PC-9 (cell line): ENCODE results near the gene FOXJ3. TPM values are rescaled to one million over a fixed set of nuclear protein-coding genes. Genes with fewer than 3 reads are reported as not detected.

Experiments
- BruUV-seq: library from RNA; stranded (reverse); fragments of 400-500 nt; replicated peaks from 2 replicates; lab custom pipeline; 2021; lab: Mats Ljungman, UMichigan
- CTCF ChIA-PET: fragments of 300-600 bp; sonication (Branson Sonifier 250); formaldehyde crosslinking; loops from one replicate; lab custom pipeline; 2022; ENCODE audit warnings: antibody characterized with exemption; lab: Charles Lee
- POLR2A ChIA-PET: fragments of 300-600 bp; sonication (Branson Sonifier 250); formaldehyde crosslinking; loops from one replicate; lab custom pipeline; 2022; ENCODE audit warnings: antibody characterized with exemption; ENCODE audit not compliant: unreplicated experiment; lab: Charles Lee
- DNase-seq, 2 experiments: peaks; one replicate each; pipeline versions ENCODE4 v3.0.0 to v3.0.0-alpha.2; 2015 to 2022; ENCODE audit warnings: mixed read lengths in 1 of 2
- H2AFZ ChIP-seq: fragments of 200-600 bp; sonication (generic); 2 replicates; pipeline ENCODE4 v1.8.1; 2017; ENCODE audit warnings: antibody characterized with exemption
- H3F3A ChIP-seq: fragments of 200-600 bp; sonication (generic); 2 replicates; pipeline ENCODE4 v1.8.1; 2017; ENCODE audit warnings: antibody characterized with exemption, mild to moderate bottlenecking, low read depth; ENCODE audit not compliant: insufficient read depth
- H3K27ac ChIP-seq: fragments of 200-600 bp; sonication (generic); 2 replicates; pipeline ENCODE4 v1.6.1; 2016; ENCODE audit warnings: mixed run types
- H3K27me3 ChIP-seq: fragments of 200-600 bp; sonication (generic); 2 replicates; pipeline ENCODE4 v1.6.1; 2016; ENCODE audit warnings: low read depth, mixed run types; ENCODE audit not compliant: insufficient read depth
- H3K36me3 ChIP-seq: fragments of 200-600 bp; sonication (generic); 2 replicates; pipeline ENCODE4 v1.6.1; 2016; ENCODE audit warnings: low read depth, mixed run types
- H3K4me1 ChIP-seq: fragments of 200-600 bp; sonication (generic); replicated peaks from 2 replicates; pipeline ENCODE4 v1.6.1; 2016; ENCODE audit warnings: mixed run types; ENCODE audit not compliant: insufficient read depth
- H3K4me2 ChIP-seq: fragments of 200-600 bp; sonication (generic); 2 replicates; pipeline ENCODE4 v1.6.1; 2017; ENCODE audit warnings: mixed run types
- H3K4me3 ChIP-seq: fragments of 200-600 bp; sonication (generic); 2 replicates; pipeline ENCODE4 v1.6.1; 2016; ENCODE audit warnings: mixed run types
- H3K79me2 ChIP-seq: fragments of 200-600 bp; sonication (generic); 2 replicates; pipeline ENCODE4 v1.6.1; 2017; ENCODE audit warnings: low read depth, mixed run types
- H3K9me2 ChIP-seq: fragments of 200-600 bp; sonication (generic); 2 replicates; pipeline ENCODE4 v1.8.1; 2017; ENCODE audit warnings: mild to moderate bottlenecking; ENCODE audit not compliant: insufficient read depth
- H3K9me3 ChIP-seq: fragments of 200-600 bp; sonication (generic); 2 replicates; pipeline ENCODE4 v1.8.1; 2016; ENCODE audit warnings: low read depth; ENCODE audit not compliant: insufficient read depth
- H4K20me1 ChIP-seq: fragments of 200-600 bp; sonication (generic); 2 replicates; pipeline ENCODE4 v1.8.1; 2017; ENCODE audit not compliant: insufficient read depth
- EZH2 ChIP-seq: fragments of 200-600 bp; sonication (generic); IDR thresholded peaks from 2 replicates; pipeline ENCODE4 v1.8.0; 2017; ENCODE audit warnings: antibody characterized with exemption, low read depth
- intact Hi-C: fragments of 100-400 bp; cut with micrococcal nuclease; formaldehyde crosslinking; loops from one replicate; pipeline ENCODE4 v1.10.0; 2022; ENCODE audit not compliant: unreplicated experiment
- total RNA-seq: library from RNA; stranded (reverse); gene quantifications from 2 replicates; pipeline ENCODE4 v1.2.3, GENCODE V29; 2021
- TF ChIP-seq, protein P1 (sequence below): fragments of 200-600 bp; sonication (generic); conservative IDR thresholded peaks from 2 replicates; pipeline ENCODE4 v1.6.1; 2017; ENCODE audit warnings: mixed run types, antibody characterized with exemption, mild to moderate bottlenecking, moderate library complexity

Gene FOXJ3
- total RNA-seq, 1 experiment from 2014 or later: 60.4 TPM

DNA sequence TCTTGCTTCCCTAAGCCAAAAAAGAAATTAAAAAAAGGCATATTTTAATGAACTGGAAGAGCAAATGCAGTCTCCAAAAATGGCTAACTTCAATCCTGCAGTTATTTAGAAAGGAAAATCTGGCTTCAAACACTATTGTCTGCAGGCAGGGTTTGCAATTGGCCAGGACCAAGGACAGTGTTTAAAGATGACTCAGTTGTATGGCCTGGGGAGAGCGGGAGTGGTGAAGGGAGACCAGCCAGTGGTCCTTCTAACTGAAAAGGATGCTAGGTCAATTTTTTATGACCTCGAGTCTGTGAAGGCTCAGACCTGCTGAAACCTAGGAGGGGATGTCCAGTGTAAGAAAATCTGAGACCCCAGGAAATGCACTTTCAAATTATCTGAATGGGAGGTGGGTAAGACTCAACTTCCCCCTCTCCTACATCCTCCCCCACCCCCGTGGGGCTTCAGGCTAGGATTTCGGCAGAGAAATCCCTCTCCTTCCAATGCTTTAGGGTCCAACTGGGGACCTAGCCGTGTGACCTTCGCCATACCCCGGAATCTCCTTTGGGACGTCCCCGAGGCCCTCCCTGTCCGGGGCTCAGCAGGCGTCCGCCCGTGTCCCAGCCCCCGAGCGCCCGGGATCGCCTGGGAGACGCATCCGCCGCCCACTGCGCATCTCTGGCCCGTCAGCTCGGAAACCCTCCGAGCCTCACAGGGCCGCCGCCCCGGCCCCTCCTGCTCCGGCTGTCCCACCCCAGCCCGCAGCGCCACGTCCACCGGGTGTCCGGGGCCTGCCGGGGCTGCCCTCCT is 45.0 kb upstream of the FOXJ3 start:
- H3K9me3 ChIP-seq: no peaks in the 10 kb centered on the region
- no peaks in the 10 kb centered on the region for H3K36me3 ChIP-seq
- no peaks in the 10 kb centered on the region; the same call in 1 of the 2 replicates for H4K20me1 ChIP-seq
- POLR2A ChIA-PET: no interaction called here
- H3K9me2 ChIP-seq: no peaks in the 10 kb centered on the region
- peak in 1 of 2 experiments; percentile 14 for DNase-seq
- H3F3A ChIP-seq: no peaks in the 10 kb centered on the region
- CTCF ChIA-PET: no interaction called here
- no peaks in the 10 kb centered on the region for H3K79me2 ChIP-seq
- intact Hi-C loops: no loop called here
- H2AFZ ChIP-seq: peak overlapping the region; percentile 68
- H3K4me2 ChIP-seq: peak overlapping the region; percentile 86
- H3K27me3 ChIP-seq: no peaks in the 10 kb centered on the region
- BruUV-seq: no TSS peak
- H3K4me1 ChIP-seq: peaks cover 11% of the 10 kb centered on the region
- peak overlapping the region; percentile 65 for H3K4me3 ChIP-seq
- TF ChIP-seq, protein P1, sequence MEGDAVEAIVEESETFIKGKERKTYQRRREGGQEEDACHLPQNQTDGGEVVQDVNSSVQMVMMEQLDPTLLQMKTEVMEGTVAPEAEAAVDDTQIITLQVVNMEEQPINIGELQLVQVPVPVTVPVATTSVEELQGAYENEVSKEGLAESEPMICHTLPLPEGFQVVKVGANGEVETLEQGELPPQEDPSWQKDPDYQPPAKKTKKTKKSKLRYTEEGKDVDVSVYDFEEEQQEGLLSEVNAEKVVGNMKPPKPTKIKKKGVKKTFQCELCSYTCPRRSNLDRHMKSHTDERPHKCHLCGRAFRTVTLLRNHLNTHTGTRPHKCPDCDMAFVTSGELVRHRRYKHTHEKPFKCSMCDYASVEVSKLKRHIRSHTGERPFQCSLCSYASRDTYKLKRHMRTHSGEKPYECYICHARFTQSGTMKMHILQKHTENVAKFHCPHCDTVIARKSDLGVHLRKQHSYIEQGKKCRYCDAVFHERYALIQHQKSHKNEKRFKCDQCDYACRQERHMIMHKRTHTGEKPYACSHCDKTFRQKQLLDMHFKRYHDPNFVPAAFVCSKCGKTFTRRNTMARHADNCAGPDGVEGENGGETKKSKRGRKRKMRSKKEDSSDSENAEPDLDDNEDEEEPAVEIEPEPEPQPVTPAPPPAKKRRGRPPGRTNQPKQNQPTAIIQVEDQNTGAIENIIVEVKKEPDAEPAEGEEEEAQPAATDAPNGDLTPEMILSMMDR: no peak
- TF ChIP-seq EZH2: no peak
- no peak overlapping the region for H3K27ac ChIP-seq

DNA sequence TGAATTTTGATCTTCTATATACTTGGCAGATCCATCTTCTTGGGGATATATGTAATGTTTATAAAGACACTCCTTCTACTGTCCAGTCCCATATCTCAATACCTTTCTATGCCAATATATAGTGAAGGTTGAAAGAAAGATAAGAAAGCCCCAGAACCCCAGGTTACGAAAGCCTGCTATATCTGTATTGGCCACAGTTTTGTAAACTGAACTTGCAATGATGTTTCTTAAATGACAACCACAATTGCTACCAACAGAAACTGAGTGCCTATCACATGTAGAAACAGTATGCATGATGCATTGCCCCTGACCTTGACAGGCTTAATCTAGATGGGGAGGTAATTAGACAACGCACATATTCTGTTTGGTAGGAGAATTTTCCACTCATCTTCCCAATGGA is 37.8 kb upstream of the FOXJ3 start:
- TF ChIP-seq, protein P1: no peak
- TF ChIP-seq EZH2: no peak
- Histone ChIP-seq H3K4me3 (no peak overlapping the region), H3F3A (peaks cover 7% of the 10 kb centered on the region; the same call in 1 of the 2 replicates), H3K36me3 (no peaks in the 10 kb centered on the region), H3K27me3 (no peaks in the 10 kb centered on the region), H3K9me2 (no peaks in the 10 kb centered on the region), H3K27ac (no peak overlapping the region), H3K79me2 (no peaks in the 10 kb centered on the region), H4K20me1 (no peaks in the 10 kb centered on the region), H2AFZ (no peak overlapping the region), H3K4me2 (no peak overlapping the region), H3K4me1 (peaks cover 16% of the 10 kb centered on the region), H3K9me3 (no peaks in the 10 kb centered on the region)
- ChIA-PET CTCF (no interaction called here), POLR2A (no interaction called here)
- BruUV-seq: no TSS peak
- intact Hi-C loops: no loop called here
- DNase-seq: no peak

DNA sequence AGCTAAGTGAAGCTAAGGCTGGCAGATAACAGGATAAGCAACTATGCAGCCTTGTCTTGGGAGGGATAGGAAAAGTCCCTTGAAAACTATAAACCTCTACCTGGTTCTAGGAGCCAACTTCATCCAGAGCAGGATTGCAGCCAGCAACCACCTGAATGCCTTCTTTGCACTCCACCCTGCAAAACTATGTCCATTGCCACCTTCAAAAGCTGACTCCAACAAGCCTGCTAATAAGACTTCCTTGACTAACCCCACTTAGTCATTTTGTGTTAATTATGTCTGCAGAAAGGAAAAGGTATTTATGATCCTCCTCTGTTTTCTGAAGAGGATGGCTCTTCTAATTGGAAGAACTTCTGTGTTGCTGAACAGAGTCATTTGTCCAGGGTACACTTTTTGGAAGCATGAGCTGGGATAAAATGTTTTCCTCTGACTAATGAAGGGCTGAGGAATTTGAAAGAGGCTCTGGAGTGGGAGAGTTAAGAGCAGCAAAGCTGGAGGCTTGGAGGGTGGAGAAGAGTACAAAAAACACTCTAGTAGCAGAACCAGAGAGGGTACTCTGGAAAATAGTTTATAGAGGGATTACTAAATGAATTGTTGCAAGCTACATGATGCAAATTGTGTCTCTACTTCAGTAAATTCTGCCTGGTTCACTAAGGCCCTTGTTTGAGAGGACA is 36.0 kb upstream of the FOXJ3 start:
- peak overlapping the region; percentile 22 for H3K4me2 ChIP-seq
- H3K9me3 ChIP-seq: no peaks in the 10 kb centered on the region
- H2AFZ ChIP-seq: no peak overlapping the region
- no peaks in the 10 kb centered on the region for H4K20me1 ChIP-seq
- no peaks in the 10 kb centered on the region for H3K27me3 ChIP-seq
- TF ChIP-seq EZH2: no peak
- TF ChIP-seq, protein P1: no peak
- CTCF ChIA-PET: no interaction called here
- H3K79me2 ChIP-seq: no peaks in the 10 kb centered on the region
- H3K4me3 ChIP-seq: no peak overlapping the region
- peak; percentile 24 to 72 for DNase-seq
- POLR2A ChIA-PET: interaction anchor here (0.7 kb wide), 1 partner anchor 108 kb away, joined by 5 read pairs; no protein-coding TSS in a partner anchor
- no peaks in the 10 kb centered on the region for H3K9me2 ChIP-seq
- intact Hi-C loops: no loop called here
- H3K36me3 ChIP-seq: no peaks in the 10 kb centered on the region
- peaks cover 7% of the 10 kb centered on the region; the same call in 1 of the 2 replicates for H3F3A ChIP-seq
- H3K27ac ChIP-seq: no peak overlapping the region
- peaks cover 16% of the 10 kb centered on the region for H3K4me1 ChIP-seq
- BruUV-seq: no TSS peak
